HCT116 (cell line): ENCODE measurements around the gene FAM20C. TPM values are rescaled to one million over a fixed set of nuclear protein-coding genes. Genes with fewer than 3 reads are reported as not detected.

Experiments used
- ATAC-seq: fragments of 200-7000 bp; cut with Tn5 transposase; 2 replicates; pipeline ENCODE4 v1.9.1; 2020; ENCODE audit warnings: mild to moderate bottlenecking, moderate library complexity
- BruUV-seq: library from RNA; stranded (reverse); fragments of 400-500 nt; replicated peaks from 2 replicates; lab custom pipeline; 2021; lab: Mats Ljungman, UMichigan
- CTCF ChIA-PET: fragments of 300-600 bp; sonication (Branson Sonifier 250); formaldehyde crosslinking; loops from one replicate; lab custom pipeline; 2021; ENCODE audit warnings: antibody characterized with exemption; lab: Charles Lee
- POLR2A ChIA-PET: fragments of 300-600, 350-600 bp; sonication (Branson Sonifier 250); formaldehyde crosslinking; loops from one replicate; lab custom pipeline; 2021; ENCODE audit warnings: antibody characterized with exemption; lab: Charles Lee
- RAD21 ChIA-PET, 2 experiments: fragments of 300-600 bp; sonication (Branson Sonifier 250); formaldehyde crosslinking; loops; one replicate each; lab custom pipeline; 2023; ENCODE audit warnings: low total read pairs in 2 of 2; ENCODE audit not compliant: uncharacterized antibody in 2 of 2, unreplicated experiment in 2 of 2, low non-redundant PET in 1 of 2; lab: Charles Lee
- DNase-seq: peaks from one replicate; pipeline ENCODE4 v3.0.0-alpha.2; 2010; ENCODE audit warnings: low read depth, low spot score
- H2AFZ ChIP-seq: fragments of 200-600 bp; shearing (Covaris generic), sonication (generic); 2 replicates; pipeline ENCODE4 v1.6.1; 2017; ENCODE audit warnings: low read depth, mixed run types, mixed read lengths, antibody characterized with exemption, low read length; ENCODE audit not compliant: poor library complexity, severe bottlenecking
- H3K27ac ChIP-seq: 2 replicates; pipeline ENCODE4 v1.5.1; 2012; ENCODE audit warnings: low read depth, low read length
- H3K27me3 ChIP-seq: fragments of 200-600 bp; sonication (generic); 2 replicates; pipeline ENCODE4 v1.6.1; 2016; ENCODE audit warnings: mixed run types, low read length, mixed read lengths; ENCODE audit not compliant: insufficient read depth
- H3K36me3 ChIP-seq, 2 experiments: fragments of 200-500 bp in 1 of 2; fragments of 200-600 bp in 1 of 2; sonication (Bioruptor generic) in 1 of 2; sonication (generic) in 1 of 2; 2 replicates each; pipeline versions ENCODE4 v1.5.1 to v1.6.1; 2014 to 2016; ENCODE audit warnings: low read length in 2 of 2, inconsistent platforms in 1 of 2, mixed read lengths in 1 of 2, mixed run types in 1 of 2; ENCODE audit not compliant: insufficient read depth in 2 of 2, control insufficient read depth in 1 of 2
- H3K4me1 ChIP-seq, 2 experiments: fragments of 200-600 bp in 1 of 2; sonication (generic) in 1 of 2; 2 replicates each; pipeline versions ENCODE4 v1.5.1 to v1.6.1; 2012 to 2017; ENCODE audit warnings: low read length in 2 of 2, inconsistent platforms in 1 of 2, mild to moderate bottlenecking in 1 of 2, mixed read lengths in 1 of 2, mixed run types in 1 of 2, moderate library complexity in 1 of 2; ENCODE audit not compliant: insufficient read depth in 2 of 2, control insufficient read depth in 1 of 2
- H3K4me2 ChIP-seq: fragments of 200-600 bp; sonication (generic); 2 replicates; pipeline ENCODE4 v1.6.1; 2017; ENCODE audit warnings: mixed run types, low read length, mixed read lengths
- H3K4me3 ChIP-seq, 2 experiments: fragments of 200-600 bp in 1 of 2; sonication (generic) in 1 of 2; replicated peaks in 1 of 2; 2 replicates each; pipeline ENCODE4 v1.5.1; 2011 to 2016; ENCODE audit warnings: low read length in 2 of 2, control low read depth in 1 of 2, low read depth in 1 of 2, mild to moderate bottlenecking in 1 of 2, mixed read lengths in 1 of 2, mixed run types in 1 of 2
- H3K79me2 ChIP-seq: fragments of 200-600 bp; sonication (generic); 2 replicates; pipeline ENCODE4 v1.6.1; 2017; ENCODE audit warnings: mild to moderate bottlenecking, mixed run types, low read length, moderate library complexity, mixed read lengths; ENCODE audit not compliant: insufficient read depth
- H3K9ac ChIP-seq: fragments of 200-600 bp; sonication (generic); 2 replicates; pipeline ENCODE4 v1.6.1; 2016; ENCODE audit warnings: low read length, mixed read lengths
- H3K9me2 ChIP-seq: fragments of 200-600 bp; sonication (generic), shearing (Covaris generic); 2 replicates; pipeline ENCODE4 v1.6.1; 2017; ENCODE audit warnings: mixed run types, mild to moderate bottlenecking, moderate library complexity; ENCODE audit not compliant: insufficient read depth
- H3K9me3 ChIP-seq, 2 experiments: fragments of 200-500 bp in 1 of 2; fragments of 200-600 bp in 1 of 2; sonication (Bioruptor generic) in 1 of 2; sonication (generic) in 1 of 2; 2 replicates each; pipeline ENCODE4 v1.6.1; 2014 to 2017; ENCODE audit warnings: low read length in 2 of 2, mixed read lengths in 2 of 2, inconsistent platforms in 1 of 2, low read depth in 1 of 2, mild to moderate bottlenecking in 1 of 2, mixed run types in 1 of 2, moderate library complexity in 1 of 2; ENCODE audit not compliant: control insufficient read depth in 1 of 2, insufficient read depth in 1 of 2
- H4K20me1 ChIP-seq: fragments of 200-600 bp; sonication (generic), shearing (Covaris generic); 2 replicates; pipeline ENCODE4 v1.6.1; 2017; ENCODE audit warnings: mixed run types, mild to moderate bottlenecking, moderate library complexity; ENCODE audit not compliant: insufficient read depth
- CEBPB ChIP-seq: IDR thresholded peaks from 2 replicates; pipeline ENCODE4 v1.6.1; 2012; ENCODE audit warnings: low read depth
- ELF1 ChIP-seq: IDR thresholded peaks from 2 replicates; pipeline ENCODE4 v1.6.1; 2012; ENCODE audit warnings: low read depth, borderline replicate concordance
- EZH2 ChIP-seq: fragments of 200-600 bp; sonication (generic); IDR thresholded peaks from 2 replicates; pipeline ENCODE4 v1.6.1; 2017; ENCODE audit warnings: antibody characterized with exemption, mixed run types
- EZH2phosphoT487 ChIP-seq: fragments of 200-600 bp; IDR thresholded peaks from 2 replicates; pipeline ENCODE4 v1.6.1; 2018; ENCODE audit warnings: antibody characterized with exemption, borderline replicate concordance
- FOSL1 ChIP-seq: IDR thresholded peaks from 2 replicates; pipeline ENCODE4 v1.6.1; 2012; ENCODE audit warnings: low read depth
- JUND ChIP-seq: IDR thresholded peaks from 2 replicates; pipeline ENCODE4 v1.6.1; 2012
- POLR2A ChIP-seq: IDR thresholded peaks from 2 replicates; pipeline ENCODE4 v1.7.0; 2011; ENCODE audit warnings: borderline replicate concordance; ENCODE audit not compliant: insufficient read depth, insufficient read length; ENCODE audit errors: extremely low read depth
- POLR2AphosphoS5 ChIP-seq: IDR thresholded peaks from 2 replicates; pipeline ENCODE4 v1.6.1; 2011; ENCODE audit warnings: mild to moderate bottlenecking, low read depth, low read length, moderate library complexity
- SRF ChIP-seq: IDR thresholded peaks from 2 replicates; pipeline ENCODE4 v1.6.1; 2012; ENCODE audit warnings: low read depth
- TCF7L2 ChIP-seq: IDR thresholded peaks from 2 replicates; pipeline ENCODE4 v1.7.0; 2011; ENCODE audit warnings: borderline replicate concordance, inconsistent platforms; ENCODE audit not compliant: insufficient read depth, insufficient read length; ENCODE audit errors: extremely low read depth
- YY1 ChIP-seq: IDR thresholded peaks from 2 replicates; pipeline ENCODE4 v1.6.1; 2011; ENCODE audit warnings: low read length, low read depth, moderate library complexity, mild to moderate bottlenecking; ENCODE audit not compliant: insufficient replicate concordance; ENCODE audit errors: extremely low read depth
- ZNF274 ChIP-seq: fragments of 200-500 bp; sonication (Bioruptor generic); IDR thresholded peaks from 2 replicates; pipeline ENCODE4 v1.6.1; 2014; ENCODE audit warnings: mild to moderate bottlenecking, low read depth, low read length, inconsistent platforms
- intact Hi-C: fragments of 100-400 bp; cut with micrococcal nuclease; formaldehyde crosslinking; loops from 2 replicates; pipeline ENCODE4 v1.10.0; 2022
- total RNA-seq: library from RNA; stranded (reverse); gene quantifications from one replicate; pipeline ENCODE4 v1.2.1, GENCODE V29; 2021; ENCODE audit not compliant: unreplicated experiment
- TF ChIP-seq, protein P1 (sequence below): IDR thresholded peaks from 2 replicates; pipeline ENCODE4 v1.6.1; 2012
- TF ChIP-seq, protein P2 (sequence below): IDR thresholded peaks from 2 replicates; pipeline ENCODE4 v1.6.1; 2012

FAM20C gene
- total RNA-seq, 1 experiment from 2014 or later: 27.1 TPM

DNA sequence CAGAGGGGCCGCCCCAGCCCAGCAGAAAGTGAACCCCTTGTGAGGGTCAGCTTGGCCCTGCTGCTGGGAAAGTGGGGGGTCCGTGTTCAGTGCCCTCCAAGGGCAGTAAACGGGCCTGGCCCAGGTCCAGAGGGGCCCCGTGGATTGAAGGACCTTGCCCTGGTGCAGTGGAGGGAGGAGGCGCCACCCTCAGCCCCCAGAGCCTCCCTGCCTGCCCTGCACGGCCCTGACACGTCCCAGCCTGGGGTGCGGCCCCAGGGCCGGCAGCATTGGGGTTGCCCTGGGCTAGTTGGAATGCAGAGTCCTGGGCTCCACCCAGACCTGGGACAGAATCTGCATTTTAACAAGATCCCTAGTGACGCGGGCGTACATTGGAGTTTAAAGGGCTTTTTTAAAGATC is 54.8 kb downstream of the FAM20C start:
- Histone ChIP-seq H3K9me2 (no peaks in the 10 kb centered on the region), H3K4me2 (no peak overlapping the region), H3K4me1 (no peaks in the 10 kb centered on the region), H3K4me3 (no peak overlapping the region), H3K27me3 (no peaks in the 10 kb centered on the region), H3K27ac (no peak overlapping the region), H3K9me3 (no peaks in the 10 kb centered on the region), H3K36me3 (no peaks in the 10 kb centered on the region; a peak in 1 of 4 replicates), H2AFZ (no peak overlapping the region), H3K9ac (no peak overlapping the region), H3K79me2 (no peaks in the 10 kb centered on the region), H4K20me1 (no peaks in the 10 kb centered on the region)
- ChIA-PET CTCF (no interaction called here), RAD21 (no interaction called here), POLR2A (no interaction called here)
- DNase-seq: no peak
- intact Hi-C loops: no loop called here
- no TSS peak for BruUV-seq
- TF ChIP-seq, protein P1, sequence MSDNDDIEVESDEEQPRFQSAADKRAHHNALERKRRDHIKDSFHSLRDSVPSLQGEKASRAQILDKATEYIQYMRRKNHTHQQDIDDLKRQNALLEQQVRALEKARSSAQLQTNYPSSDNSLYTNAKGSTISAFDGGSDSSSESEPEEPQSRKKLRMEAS: no peak
- no peak for TF ChIP-seq ELF1
- TF ChIP-seq EZH2phosphoT487: no peak
- TF ChIP-seq, protein P2, sequence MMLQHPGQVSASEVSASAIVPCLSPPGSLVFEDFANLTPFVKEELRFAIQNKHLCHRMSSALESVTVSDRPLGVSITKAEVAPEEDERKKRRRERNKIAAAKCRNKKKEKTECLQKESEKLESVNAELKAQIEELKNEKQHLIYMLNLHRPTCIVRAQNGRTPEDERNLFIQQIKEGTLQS: no peak
- no peak for TF ChIP-seq POLR2A
- TF ChIP-seq TCF7L2: no peak
- TF ChIP-seq YY1: no peak
- TF ChIP-seq JUND: no peak
- no peak for TF ChIP-seq POLR2AphosphoS5
- TF ChIP-seq EZH2: no peak
- no peak for TF ChIP-seq ZNF274
- no peak for TF ChIP-seq SRF
- no peak for TF ChIP-seq CEBPB
- no peak for TF ChIP-seq FOSL1
- no peak for ATAC-seq
